Activated CD4-positive, alpha-beta T cell treated with anti-CD3 and anti-CD28 coated beads, Interleukin-2, amount 50 U/mL, for 1 hour (primary cell): ENCODE data around the gene AGPAT3.
A peak's percentile ranks its signal among the peaks of the same experiment; 100 is the strongest.
"Not testable (repeated sequence)": the region's sequence is repeated elsewhere in the genome, so short reads cannot be mapped to it uniquely, and the experiment has no call there.

ENCODE experiments used
- DNase-seq: peaks from one replicate; pipeline ENCODE4 v3.0.0-alpha.2; 2020

Gene AGPAT3

GRCh38 chr21:43835050-43835449 lies 30.0 kb upstream of the AGPAT3 start:
- DNase-seq = no peak

GRCh38 chr21:43835861-43836260 lies 29.2 kb upstream of the AGPAT3 start:
- DNase-seq = no peak

GRCh38 chr21:43836616-43837015 lies 28.4 kb upstream of the AGPAT3 start:
- no peak for DNase-seq

GRCh38 chr21:43840259-43840658 lies 24.8 kb upstream of the AGPAT3 start:
- DNase-seq = no peak

- DNase-seq = no peak
These were observed 22.3 kb upstream of the AGPAT3 start for GRCh38 chr21:43842742-43843141.

- not testable (repeated sequence) for DNase-seq
These were observed 20.1 kb upstream of the AGPAT3 start for GRCh38 chr21:43844906-43845305.

DNA sequence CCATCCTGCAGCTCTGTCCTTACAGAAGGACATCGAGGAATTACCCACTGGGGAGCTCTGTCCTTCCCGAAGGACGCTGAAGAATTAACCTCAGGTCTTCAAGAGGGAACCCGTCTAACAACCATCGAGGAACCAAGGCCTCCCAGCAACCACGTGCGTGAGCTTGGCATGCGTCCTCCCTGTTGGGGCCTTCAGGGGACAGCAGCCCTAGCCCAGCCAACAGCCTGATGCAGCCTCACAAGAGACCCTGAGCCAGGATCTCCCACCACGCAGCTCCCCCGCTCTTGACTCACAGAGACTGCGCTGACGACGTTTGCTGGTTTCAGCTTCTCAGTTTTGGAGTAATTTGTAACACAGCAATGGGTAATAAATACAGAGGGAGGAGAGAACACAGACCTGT lies 19.6 kb upstream of the AGPAT3 start:
- no peak for DNase-seq

DNA sequence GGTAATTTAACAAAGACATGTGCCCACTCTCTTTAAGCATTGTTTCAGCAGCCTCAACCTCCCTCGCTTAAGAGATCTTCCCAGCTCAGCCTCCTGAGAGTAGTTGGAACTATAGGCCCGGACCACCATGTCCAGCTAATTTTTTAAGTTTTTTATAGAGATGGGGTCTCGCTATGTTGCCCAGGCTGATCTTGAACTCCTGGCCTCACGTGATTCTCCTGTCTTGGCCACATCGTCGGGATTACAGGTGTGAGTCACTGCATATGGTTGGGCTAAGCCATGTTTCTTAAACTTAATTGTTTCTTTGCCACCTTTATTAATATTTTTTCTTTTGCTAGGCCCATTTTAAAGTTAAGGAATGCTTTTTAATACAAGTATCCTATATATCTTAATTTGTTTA lies 18.6 kb upstream of the AGPAT3 start:
- no peak for DNase-seq

- no peak for DNase-seq
These were observed 17.7 kb upstream of the AGPAT3 start for GRCh38 chr21:43847301-43847700.

GRCh38 chr21:43848771-43849170 lies 16.3 kb upstream of the AGPAT3 start:
- DNase-seq = no peak

- no peak for DNase-seq
These were observed 15.3 kb upstream of the AGPAT3 start for GRCh38 chr21:43849532-43850299.

GRCh38 chr21:43850728-43851295 lies 14.2 kb upstream of the AGPAT3 start:
- no peak for DNase-seq

GRCh38 chr21:43851593-43851992 lies 13.4 kb upstream of the AGPAT3 start:
- DNase-seq = no peak

DNA sequence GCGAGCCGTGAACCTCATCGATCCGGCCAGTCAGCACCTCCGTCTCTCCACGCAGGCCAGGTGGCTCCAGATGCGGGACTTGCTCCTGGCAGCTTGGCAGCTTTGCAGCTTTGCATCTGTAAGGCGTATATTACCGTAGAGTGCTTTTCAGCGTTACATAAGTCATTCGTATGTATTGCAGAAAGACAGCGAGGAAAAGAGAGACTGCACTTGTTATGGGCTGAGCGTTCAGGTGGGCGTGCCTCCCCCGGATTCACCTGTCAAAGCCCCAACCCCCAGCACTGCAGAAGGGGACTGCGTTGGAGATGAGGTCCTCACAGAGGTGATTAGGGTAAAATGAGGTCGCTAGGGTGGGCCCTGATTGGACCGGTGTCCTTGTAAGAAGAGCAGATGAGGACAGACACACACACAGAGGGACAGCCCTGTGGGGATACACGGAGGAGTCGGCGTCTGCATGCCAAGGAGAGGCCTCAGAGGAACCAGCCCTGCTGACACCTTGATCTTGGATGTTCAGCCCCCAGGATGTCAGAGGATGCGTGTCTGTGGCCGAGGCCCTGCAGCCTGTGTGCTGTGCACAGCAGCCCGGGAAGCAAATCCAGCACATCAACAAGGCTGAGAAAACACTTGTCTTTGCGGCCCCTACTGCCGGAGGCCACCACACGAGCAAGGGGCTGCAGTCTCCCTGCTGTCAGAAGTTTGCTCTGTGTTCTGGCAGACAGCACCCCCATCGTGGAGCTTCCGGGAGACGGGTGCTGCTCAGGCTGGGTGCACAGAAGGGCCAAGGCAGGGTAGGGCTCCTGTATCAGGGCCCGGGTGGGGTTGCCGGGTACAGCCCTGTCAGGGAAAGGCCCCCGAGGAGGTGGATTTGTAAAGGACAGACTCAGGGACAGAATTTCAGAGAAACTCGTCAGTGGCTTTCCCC lies 10.9 kb upstream of the AGPAT3 start:
- DNase-seq = no peak

- DNase-seq = no peak
These were observed 10.0 kb upstream of the AGPAT3 start for GRCh38 chr21:43854773-43855633.

DNA sequence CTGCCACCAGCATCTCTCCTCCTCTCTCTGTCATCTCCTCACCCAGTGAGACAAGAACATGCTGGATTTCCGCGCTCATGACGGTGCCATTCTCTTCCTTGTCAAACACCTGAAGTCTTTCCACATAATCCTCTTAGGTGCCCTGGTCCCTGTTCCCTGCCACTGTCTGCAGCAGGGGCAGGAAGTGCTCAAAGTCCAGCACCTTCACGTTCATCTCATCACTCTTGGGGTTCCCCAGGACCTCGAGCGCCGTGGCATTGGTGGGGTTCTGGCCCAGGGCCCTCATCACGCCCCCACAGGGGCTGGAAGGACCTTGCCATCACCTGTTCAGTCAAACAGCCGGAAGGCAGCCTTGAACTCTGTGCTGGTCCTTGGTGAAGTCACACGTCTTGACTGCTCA lies 9.1 kb upstream of the AGPAT3 start:
- no peak for DNase-seq

GRCh38 chr21:43858806-43859648 lies 6.0 kb upstream of the AGPAT3 start:
- DNase-seq = no peak

- no peak for DNase-seq
These were observed 5.2 kb upstream of the AGPAT3 start for GRCh38 chr21:43859747-43860214.

DNA sequence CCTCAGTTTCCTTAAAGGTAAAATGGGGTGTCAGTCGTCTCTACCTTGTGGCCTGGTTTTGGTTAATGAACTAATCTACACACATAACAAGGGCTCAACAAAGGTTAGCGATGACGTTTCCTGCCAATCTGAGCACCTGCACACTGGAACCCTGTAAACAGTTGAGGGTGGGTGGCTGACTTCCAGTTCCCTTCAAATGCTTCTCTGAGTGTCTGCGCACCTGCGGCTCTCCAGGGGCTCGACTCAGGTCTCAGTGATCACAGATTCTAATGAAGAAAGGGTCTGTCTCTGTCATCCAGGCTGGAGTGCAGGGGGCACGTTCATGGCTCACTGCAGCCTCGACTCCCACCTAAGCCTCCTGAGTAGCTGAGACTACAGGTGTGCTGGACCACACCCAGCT lies 3.3 kb upstream of the AGPAT3 start:
- no peak for DNase-seq

DNA sequence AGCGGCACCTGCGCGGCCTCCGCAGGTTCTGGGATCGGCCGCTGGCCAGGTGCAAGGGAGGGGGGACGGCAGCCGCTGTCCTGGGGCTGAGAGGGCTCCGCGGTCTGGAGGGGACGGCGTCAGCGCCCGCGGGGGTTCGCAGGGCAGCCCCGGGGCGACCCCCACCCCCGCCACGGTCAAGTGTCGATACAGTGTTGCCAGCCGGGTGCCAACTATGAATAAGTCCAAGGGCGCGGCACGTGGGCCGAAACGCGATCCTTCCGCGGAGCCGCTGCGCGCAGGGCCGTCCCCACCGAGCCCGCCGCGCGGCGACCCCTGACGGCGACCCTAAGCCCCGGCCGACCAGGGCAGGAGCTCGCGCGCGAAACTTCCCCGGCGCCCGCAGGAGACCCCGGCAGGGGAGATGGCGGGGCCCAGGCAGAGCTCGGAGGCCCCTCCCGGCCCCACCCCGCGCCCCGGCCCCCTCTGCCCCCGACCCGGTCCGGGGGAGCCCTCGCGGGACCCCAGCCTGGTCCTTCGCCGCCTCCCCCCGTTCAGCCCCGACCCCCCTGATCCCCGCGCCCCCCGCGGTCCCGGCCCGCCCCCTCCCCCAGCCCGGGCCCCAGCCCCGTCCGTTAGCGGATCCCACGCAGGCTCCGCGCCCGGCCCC lies 586 bp upstream of the AGPAT3 start:
- DNase-seq = peak; percentile 30
